Left ventricle myocardium inferior (tissue), 1 donor: Measurements from ENCODE around the gene TFPT. TPM values are rescaled to one million over a fixed set of nuclear protein-coding genes. Genes with fewer than 3 reads are reported as not detected.
A peak's percentile ranks its signal among the peaks of the same experiment; 100 is the strongest.

Experiments used
- DNase-seq: peaks from one replicate; pipeline ENCODE4 v3.0.0-alpha.2; 2020
- H3K27ac ChIP-seq: fragments of 200-600 bp; replicated peaks from 2 replicates; pipeline ENCODE4 v1.8.0; 2021
- H3K27me3 ChIP-seq: fragments of 200-600 bp; 2 replicates; pipeline ENCODE4 v1.8.0; 2021; ENCODE audit warnings: low read depth
- H3K36me3 ChIP-seq: fragments of 200-600 bp; 2 replicates; pipeline ENCODE4 v1.8.0; 2021
- H3K4me1 ChIP-seq: fragments of 200-600 bp; 2 replicates; pipeline ENCODE4 v1.8.0; 2021
- H3K4me3 ChIP-seq: fragments of 200-600 bp; 2 replicates; pipeline ENCODE4 v1.8.0; 2021; ENCODE audit warnings: mild to moderate bottlenecking, moderate library complexity
- H3K9me3 ChIP-seq: fragments of 200-600 bp; replicated peaks from 2 replicates; pipeline ENCODE4 v1.8.0; 2021
- CTCF ChIP-seq: fragments of 200-600 bp; IDR thresholded peaks from 2 replicates; pipeline ENCODE4 v1.8.0; 2021; ENCODE audit warnings: antibody characterized with exemption, mild to moderate bottlenecking, borderline replicate concordance
- intact Hi-C: fragments of 100-400 bp; cut with micrococcal nuclease; formaldehyde crosslinking; loops from one replicate; pipeline ENCODE4 v1.11.0; 2022
- total RNA-seq: library from RNA; stranded (reverse); fragmentation: NEBNext Ultra II Directional; extraction: Animal tissue kit (Norgen Biotek cat#: 25700); gene quantifications from one replicate; pipeline ENCODE4 v1.2.1, GENCODE V29; 2021
- donor health status: DM: no; HTN: yes; CAD: no; lungs with severe emphysema.

Gene TFPT
- total RNA-seq, 1 donor from 2014 or later = 14.5 TPM

GRCh38 chr19:54073829-54074228 lies 41.6 kb downstream of the TFPT start:
- intact Hi-C loops = no loop called here
- Histone ChIP-seq H3K9me3 (peaks cover 29% of the 10 kb centered on the region), H3K4me3 (no peak overlapping the region), H3K36me3 (no peaks in the 10 kb centered on the region), H3K4me1 (no peaks in the 10 kb centered on the region), H3K27ac (no peak overlapping the region), H3K27me3 (peaks cover 28% of the 10 kb centered on the region)
- no peak for TF ChIP-seq CTCF
- DNase-seq = no peak

GRCh38 chr19:54069470-54069869 lies 46.0 kb downstream of the TFPT start:
- Histone ChIP-seq H3K4me3 (no peak overlapping the region), H3K4me1 (no peaks in the 10 kb centered on the region), H3K27ac (no peak overlapping the region), H3K27me3 (peaks cover 31% of the 10 kb centered on the region), H3K9me3 (peaks cover 35% of the 10 kb centered on the region), H3K36me3 (no peaks in the 10 kb centered on the region)
- intact Hi-C loops = no loop called here
- no peak for DNase-seq
- TF ChIP-seq CTCF = no peak

- no peaks in the 10 kb centered on the region for H3K36me3 ChIP-seq
- no peak for DNase-seq
- TF ChIP-seq CTCF = no peak
- peaks cover 2% of the 10 kb centered on the region for H3K9me3 ChIP-seq
- intact Hi-C loops = no loop called here
- no peaks in the 10 kb centered on the region for H3K4me1 ChIP-seq
- H3K27me3 ChIP-seq = peaks cover 74% of the 10 kb centered on the region
- H3K27ac ChIP-seq = no peak within 1 kb of the TSS
- H3K4me3 ChIP-seq = no peak within 1 kb of the TSS
These were observed 51.9 kb downstream of the TFPT start, which contains the start of gene VSTM1 for GRCh38 chr19:54063350-54064116. VSTM1 (minus strand) TSS chr19:54063897; CDS start chr19:54063777, 120 bp downstream.

GRCh38 chr19:54062643-54063042 lies 52.8 kb downstream of the TFPT start:
- peak; percentile 26 for DNase-seq

More at GRCh38 chr19:54062643-54063042, 52.8 kb downstream of the TFPT start:
- H3K9me3 ChIP-seq = no peaks in the 10 kb centered on the region
- no peak overlapping the region for H3K27ac ChIP-seq
- TF ChIP-seq CTCF = no peak
- no peak overlapping the region for H3K4me3 ChIP-seq
- no peaks in the 10 kb centered on the region for H3K4me1 ChIP-seq
- no peaks in the 10 kb centered on the region for H3K36me3 ChIP-seq
- H3K27me3 ChIP-seq = peaks cover 71% of the 10 kb centered on the region
- intact Hi-C loops = no loop called here

Other genes with a start within 250 kb of the TFPT start
- 96.0 TPM for gene MYADM, start 247.8 kb downstream of the TFPT start, total RNA-seq
- gene PRKCG, start 233.5 kb downstream of the TFPT start, total RNA-seq = not detected
- not detected for gene CACNG7, start 206.4 kb downstream of the TFPT start, total RNA-seq
- gene CACNG8, start 152.7 kb downstream of the TFPT start, total RNA-seq = 0.16 TPM
- not detected for gene CACNG6, start 124.0 kb downstream of the TFPT start, total RNA-seq
- not detected for gene VSTM1, start 51.8 kb downstream of the TFPT start, total RNA-seq
- not detected for gene TARM1, start 34.3 kb downstream of the TFPT start, total RNA-seq
- gene OSCAR, start 14.9 kb downstream of the TFPT start, total RNA-seq = 0.33 TPM
- 503 TPM for gene NDUFA3, start 12.8 kb downstream of the TFPT start, total RNA-seq
- gene PRPF31, start 97 bp upstream of the TFPT start, total RNA-seq = 39.5 TPM
- 19.5 TPM for gene CNOT3, start 22.1 kb upstream of the TFPT start, total RNA-seq
- gene LENG1, start 44.1 kb upstream of the TFPT start, total RNA-seq = 7.3 TPM
- 2.2 TPM for gene TMC4, start 57.5 kb upstream of the TFPT start, total RNA-seq
- gene MBOAT7, start 73.9 kb upstream of the TFPT start, total RNA-seq = 12.2 TPM
- gene TSEN34, start 75.7 kb upstream of the TFPT start, total RNA-seq = 16.2 TPM
- gene RPS9, start 85.2 kb upstream of the TFPT start, total RNA-seq = 648 TPM
- 4.7 TPM for gene LILRB3, start 107.3 kb upstream of the TFPT start, total RNA-seq
- gene LILRA6, start 127.1 kb upstream of the TFPT start, total RNA-seq = 1.2 TPM
- 5.7 TPM for gene LILRB5, start 141.6 kb upstream of the TFPT start, total RNA-seq
- gene LILRB2, start 165.5 kb upstream of the TFPT start, total RNA-seq = 1.7 TPM
- gene LILRA5, start 197.5 kb upstream of the TFPT start, total RNA-seq = 0.66 TPM
- gene LILRA4, start 223.5 kb upstream of the TFPT start, total RNA-seq = not detected
- 5.1 TPM for gene LAIR1, start 249.3 kb upstream of the TFPT start, total RNA-seq